Measurements from ENCODE around the gene N4BP2.

The N4BP2 gene

GRCh38 chr4:40196724-40197281 lies 140.2 kb downstream of the N4BP2 start, which contains the start of gene RHOH:
TSS of gene RHOH (plus strand) at chr4:40197031. CDS start at chr4:40243387, 46,356 bp downstream.
- H3K4me3 Mint-ChIP-seq, result peak within 1 kb of the TSS; percentile 98
- H3K27ac Mint-ChIP-seq, result peak within 1 kb of the TSS; percentile 97
- no peaks in the 10 kb centered on the region for H3K27me3 Mint-ChIP-seq
- DNase-seq, result peak; percentile 75
- H3K9me3 Mint-ChIP-seq, result no peaks in the 10 kb centered on the region
- peak; percentile 20 for ATAC-seq
- H3K36me3 Mint-ChIP-seq (ENCODE audit: low read depth), result peaks cover 44% of the 10 kb centered on the region
- H3K4me1 Mint-ChIP-seq, result peaks cover 57% of the 10 kb centered on the region

GRCh38 chr4:40197879-40198689 lies 141.4 kb downstream of the N4BP2 start:
- Mint-ChIP-seq H3K27me3 (no peaks in the 10 kb centered on the region), H3K36me3 (ENCODE audit: low read depth) (peaks cover 54% of the 10 kb centered on the region), H3K4me1 (peaks cover 54% of the 10 kb centered on the region), H3K4me3 (peak overlapping the region; percentile 98), H3K9me3 (no peaks in the 10 kb centered on the region), H3K27ac (peak overlapping the region; percentile 97)
- ATAC-seq (no peak), DNase-seq (no peak)

GRCh38 chr4:40199179-40199670 lies 142.6 kb downstream of the N4BP2 start:
- peaks cover 63% of the 10 kb centered on the region for H3K36me3 Mint-ChIP-seq (ENCODE audit: low read depth)
- H3K9me3 Mint-ChIP-seq, result no peaks in the 10 kb centered on the region
- H3K4me3 Mint-ChIP-seq, result peak overlapping the region; percentile 98
- peak overlapping the region; percentile 97 for H3K27ac Mint-ChIP-seq
- peaks cover 55% of the 10 kb centered on the region for H3K4me1 Mint-ChIP-seq
- no peaks in the 10 kb centered on the region for H3K27me3 Mint-ChIP-seq
- no peak for ATAC-seq
- no peak for DNase-seq

- peak overlapping the region; percentile 97 for H3K27ac Mint-ChIP-seq
- peak; percentile 68 for ATAC-seq
- H3K27me3 Mint-ChIP-seq, result no peaks in the 10 kb centered on the region
- peaks cover 55% of the 10 kb centered on the region for H3K4me1 Mint-ChIP-seq
- DNase-seq, result peak; percentile 80
- no peaks in the 10 kb centered on the region for H3K9me3 Mint-ChIP-seq
- peaks cover 72% of the 10 kb centered on the region for H3K36me3 Mint-ChIP-seq (ENCODE audit: low read depth)
- H3K4me3 Mint-ChIP-seq, result peak overlapping the region; percentile 98
These were observed 143.6 kb downstream of the N4BP2 start for GRCh38 chr4:40199999-40200874.

- Mint-ChIP-seq H3K27ac (peak overlapping the region; percentile 97), H3K36me3 (ENCODE audit: low read depth) (peaks cover 80% of the 10 kb centered on the region), H3K4me3 (peak overlapping the region; percentile 98), H3K9me3 (no peaks in the 10 kb centered on the region), H3K27me3 (no peaks in the 10 kb centered on the region), H3K4me1 (peaks cover 55% of the 10 kb centered on the region)
- DNase-seq, result no peak
- peak; percentile 26 for ATAC-seq
These were observed 144.5 kb downstream of the N4BP2 start for GRCh38 chr4:40200875-40201801.

- peaks cover 57% of the 10 kb centered on the region for H3K4me1 Mint-ChIP-seq
These were observed 145.2 kb downstream of the N4BP2 start for GRCh38 chr4:40201898-40202297.

GRCh38 chr4:40202474-40202873 lies 145.8 kb downstream of the N4BP2 start:
- H3K36me3 Mint-ChIP-seq (ENCODE audit: low read depth), result peaks cover 80% of the 10 kb centered on the region
- DNase-seq, result no peak
- H3K27me3 Mint-ChIP-seq, result no peaks in the 10 kb centered on the region
- H3K4me1 Mint-ChIP-seq, result peaks cover 63% of the 10 kb centered on the region
- ATAC-seq, result no peak
- H3K4me3 Mint-ChIP-seq, result peak overlapping the region; percentile 98
- H3K9me3 Mint-ChIP-seq, result no peaks in the 10 kb centered on the region
- peak overlapping the region; percentile 97 for H3K27ac Mint-ChIP-seq

More at GRCh38 chr4:40201898-40202297, 145.2 kb downstream of the N4BP2 start:
- H3K9me3 Mint-ChIP-seq, result no peaks in the 10 kb centered on the region
- H3K27me3 Mint-ChIP-seq, result no peaks in the 10 kb centered on the region
- DNase-seq (no peak), ATAC-seq (no peak)
- H3K36me3 Mint-ChIP-seq (ENCODE audit: low read depth), result peaks cover 80% of the 10 kb centered on the region
- peak overlapping the region; percentile 97 for H3K27ac Mint-ChIP-seq
- H3K4me3 Mint-ChIP-seq, result peak overlapping the region; percentile 98

- DNase-seq (no peak), ATAC-seq (no peak)
- peak overlapping the region; percentile 97 for H3K27ac Mint-ChIP-seq
- H3K27me3 Mint-ChIP-seq, result no peaks in the 10 kb centered on the region
- no peaks in the 10 kb centered on the region for H3K9me3 Mint-ChIP-seq
- peaks cover 71% of the 10 kb centered on the region for H3K36me3 Mint-ChIP-seq (ENCODE audit: low read depth)
- H3K4me1 Mint-ChIP-seq, result peaks cover 80% of the 10 kb centered on the region
- H3K4me3 Mint-ChIP-seq, result peak overlapping the region; percentile 98
These were observed 148.0 kb downstream of the N4BP2 start for GRCh38 chr4:40204507-40205258.

GRCh38 chr4:40205259-40206198 lies 148.9 kb downstream of the N4BP2 start:
- no peaks in the 10 kb centered on the region for H3K9me3 Mint-ChIP-seq
- ATAC-seq (peak; percentile 69), DNase-seq (no peak)
- no peaks in the 10 kb centered on the region for H3K27me3 Mint-ChIP-seq
- peak overlapping the region; percentile 97 for H3K27ac Mint-ChIP-seq
- peak overlapping the region; percentile 98 for H3K4me3 Mint-ChIP-seq
- peaks cover 87% of the 10 kb centered on the region for H3K4me1 Mint-ChIP-seq
- peaks cover 69% of the 10 kb centered on the region for H3K36me3 Mint-ChIP-seq (ENCODE audit: low read depth)

- peak overlapping the region; percentile 97 for H3K27ac Mint-ChIP-seq
- peak overlapping the region; percentile 98 for H3K4me3 Mint-ChIP-seq
- H3K9me3 Mint-ChIP-seq, result no peaks in the 10 kb centered on the region
- H3K27me3 Mint-ChIP-seq, result no peaks in the 10 kb centered on the region
- H3K4me1 Mint-ChIP-seq, result peaks cover 87% of the 10 kb centered on the region
- ATAC-seq (no peak), DNase-seq (no peak)
- H3K36me3 Mint-ChIP-seq (ENCODE audit: low read depth), result peaks cover 67% of the 10 kb centered on the region
These were observed 149.8 kb downstream of the N4BP2 start for GRCh38 chr4:40206426-40206825.

Measured in activated naive CD8-positive, alpha-beta T cell treated with anti-CD3 and anti-CD28 coated beads, Interleukin-2, amount 50 U/mL, for 24 hours (primary cell).